T-helper 2 cell (primary cell): ENCODE measurements around the gene MZT2A.
A peak's percentile ranks its signal among the peaks of the same experiment; 100 is the strongest.
"Not testable (repeated sequence)": the region's sequence is repeated elsewhere in the genome, so short reads cannot be mapped to it uniquely, and the experiment has no call there.

Source experiments
- DNase-seq, 5 experiments: peaks; one replicate each; pipeline versions ENCODE4 v3.0.0 to v3.0.0-alpha.2; 2012 to 2022

Gene MZT2A

GRCh38 chr2:131519871-131520470 is 27.8 kb upstream of the MZT2A start:
- DNase-seq = not testable (repeated sequence)

DNA sequence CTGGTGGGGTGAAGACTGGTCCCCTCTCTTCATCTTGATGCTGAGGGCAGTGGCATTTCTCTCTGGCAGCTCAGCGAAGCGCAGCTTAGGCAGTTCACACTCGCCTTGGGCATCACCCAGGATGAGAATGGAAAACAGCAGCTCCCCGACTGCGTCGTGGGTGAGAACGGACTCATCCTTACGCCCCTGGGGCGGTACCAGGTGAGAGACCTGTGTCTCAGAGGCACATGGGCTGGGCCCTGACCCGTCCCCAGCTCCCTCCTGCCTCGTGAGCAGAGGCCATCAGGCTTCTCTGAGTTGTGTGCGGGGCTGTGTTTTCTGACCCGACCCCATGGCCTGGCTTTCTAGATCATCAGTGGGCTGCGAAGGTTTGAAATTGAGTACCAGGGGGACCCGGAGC is 27.3 kb upstream of the MZT2A start:
- DNase-seq = no peak

GRCh38 chr2:131518531-131518930 is 26.3 kb upstream of the MZT2A start:
- DNase-seq = not testable (repeated sequence)

DNA sequence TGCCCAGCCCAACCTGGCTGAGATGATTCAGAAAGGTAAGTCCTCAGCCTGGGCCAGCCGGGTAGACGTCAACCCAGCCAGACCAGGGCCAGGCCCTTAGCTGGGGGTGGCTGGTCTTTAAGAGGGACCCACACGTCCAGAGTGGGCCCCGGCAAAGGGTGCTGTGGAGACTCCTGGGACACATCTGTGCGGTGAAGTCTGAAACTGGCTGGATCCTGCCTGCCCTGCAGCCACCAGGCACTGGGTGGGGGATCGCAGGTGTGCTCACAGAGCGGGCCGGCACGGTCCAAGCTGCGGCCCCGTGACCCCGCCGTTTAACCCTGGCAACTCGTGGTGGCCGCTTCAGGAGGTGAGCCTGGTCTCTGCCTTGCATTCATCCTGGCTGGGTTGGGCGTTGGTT is 25.7 kb upstream of the MZT2A start:
- not testable (repeated sequence) for DNase-seq

DNA sequence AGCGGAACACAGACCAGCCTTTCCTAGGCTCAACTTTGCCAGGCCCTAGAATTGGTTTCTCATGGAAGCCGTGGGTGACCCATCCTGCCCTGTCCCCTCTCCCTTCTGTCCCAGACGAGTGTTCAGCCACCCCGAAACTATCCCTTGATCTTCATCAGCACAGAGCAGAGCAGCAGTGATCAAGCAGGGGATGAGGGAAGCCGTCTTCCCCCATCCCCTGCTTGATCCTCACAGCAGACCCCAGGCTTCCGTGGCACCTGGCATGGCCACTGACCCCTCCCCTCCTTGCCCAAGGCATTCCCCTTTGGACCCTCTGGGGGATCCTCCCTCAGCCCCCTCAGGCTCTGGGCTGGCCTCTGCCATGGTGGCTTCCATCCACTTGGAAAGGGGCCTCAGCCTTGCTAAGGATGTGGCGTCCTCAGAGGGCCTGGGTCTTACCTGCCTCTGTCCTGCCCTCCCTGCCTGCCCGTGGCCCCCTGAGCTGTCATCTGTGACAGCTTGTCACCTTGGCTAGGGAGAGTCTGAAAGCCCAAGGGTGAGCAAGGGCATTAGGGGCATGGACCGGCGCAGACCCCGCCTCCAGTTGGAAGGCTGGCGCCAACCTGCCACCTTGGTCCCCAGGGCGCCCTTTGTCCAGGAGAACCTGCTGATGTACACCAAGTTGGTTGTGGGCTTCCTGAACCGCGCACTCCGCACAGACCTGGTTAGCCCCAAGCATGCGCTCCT is 25.1 kb upstream of the MZT2A start:
- DNase-seq = no peak

DNA sequence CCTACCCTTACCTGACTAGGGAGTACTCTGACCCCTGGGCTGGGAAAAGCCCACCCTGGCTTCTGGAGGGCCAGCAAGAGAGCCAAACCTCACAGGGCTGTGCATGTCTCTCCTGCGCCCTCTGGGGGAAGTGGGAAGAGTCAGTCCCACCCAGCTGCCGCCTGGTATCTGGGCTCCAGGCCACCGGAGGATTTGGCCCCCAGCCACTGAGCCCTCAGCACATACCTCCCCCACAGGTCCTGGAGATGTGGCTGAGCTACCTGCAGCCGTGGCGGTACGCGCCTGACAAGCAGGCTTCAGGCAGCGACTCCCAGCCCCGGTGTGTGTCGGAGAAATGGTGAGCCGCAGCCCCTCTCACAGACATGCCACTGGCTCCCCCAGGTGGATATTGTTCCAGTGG is 24.4 kb upstream of the MZT2A start:
- DNase-seq = not testable (repeated sequence)

GRCh38 chr2:131516011-131516410 is 23.8 kb upstream of the MZT2A start:
- no peak for DNase-seq

DNA sequence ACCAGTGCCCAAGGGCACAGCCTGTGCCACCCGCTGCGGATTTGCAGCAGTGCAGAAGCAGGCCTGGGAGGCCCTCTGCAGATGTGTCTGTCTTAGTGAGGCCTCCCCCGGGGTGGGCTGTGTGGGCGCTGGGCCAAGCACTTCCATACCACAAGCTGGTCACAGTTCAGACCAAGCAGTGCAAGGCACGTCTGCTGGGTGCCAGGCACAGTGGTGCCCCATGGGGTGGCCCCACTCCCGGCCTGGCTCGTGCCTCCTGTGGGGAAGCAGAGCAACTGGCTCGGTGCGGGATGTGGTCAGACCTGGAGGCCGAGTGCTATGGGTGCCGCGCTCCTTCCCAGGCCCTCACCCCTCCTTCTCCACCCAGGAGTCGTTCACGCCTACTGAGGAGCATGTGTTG is 23.0 kb upstream of the MZT2A start:
- DNase-seq = not testable (repeated sequence)

DNA sequence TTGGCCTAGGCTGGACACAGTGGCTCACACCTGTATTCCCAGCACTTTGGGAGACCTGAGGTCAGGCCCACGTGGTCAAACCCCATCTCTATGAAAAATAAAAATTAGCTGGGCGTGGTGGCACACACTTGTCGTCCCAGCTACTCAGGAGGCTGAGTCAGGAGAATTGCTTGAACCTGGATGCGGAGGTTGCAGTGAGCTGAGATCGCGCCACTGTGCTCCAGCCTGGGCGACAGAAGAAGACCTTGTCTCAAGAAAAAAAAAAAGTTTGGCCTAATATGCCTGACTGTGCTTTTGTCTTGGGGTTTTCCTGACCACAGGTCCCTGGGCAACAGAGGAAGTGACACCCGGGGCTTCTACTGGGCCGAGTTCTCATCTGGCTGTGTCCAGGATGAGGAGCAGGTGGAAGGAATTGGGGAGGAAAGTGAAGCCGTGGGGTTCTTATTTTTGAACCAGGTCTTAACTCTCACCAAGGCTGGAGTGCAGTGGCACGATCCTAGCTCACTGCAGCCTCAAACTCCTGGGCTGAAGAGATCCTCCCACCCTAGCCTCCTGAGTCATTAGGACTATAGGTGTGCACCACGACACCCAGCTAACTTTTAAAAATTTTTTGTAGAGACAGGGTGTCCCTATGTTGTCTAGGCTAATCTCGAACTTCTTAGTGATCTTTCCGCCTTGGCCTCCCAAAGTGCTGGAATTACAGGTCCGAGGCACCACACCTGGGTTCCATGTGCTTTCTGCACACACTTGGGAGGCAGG is 22.4 kb upstream of the MZT2A start:
- DNase-seq = not testable (repeated sequence)

DNA sequence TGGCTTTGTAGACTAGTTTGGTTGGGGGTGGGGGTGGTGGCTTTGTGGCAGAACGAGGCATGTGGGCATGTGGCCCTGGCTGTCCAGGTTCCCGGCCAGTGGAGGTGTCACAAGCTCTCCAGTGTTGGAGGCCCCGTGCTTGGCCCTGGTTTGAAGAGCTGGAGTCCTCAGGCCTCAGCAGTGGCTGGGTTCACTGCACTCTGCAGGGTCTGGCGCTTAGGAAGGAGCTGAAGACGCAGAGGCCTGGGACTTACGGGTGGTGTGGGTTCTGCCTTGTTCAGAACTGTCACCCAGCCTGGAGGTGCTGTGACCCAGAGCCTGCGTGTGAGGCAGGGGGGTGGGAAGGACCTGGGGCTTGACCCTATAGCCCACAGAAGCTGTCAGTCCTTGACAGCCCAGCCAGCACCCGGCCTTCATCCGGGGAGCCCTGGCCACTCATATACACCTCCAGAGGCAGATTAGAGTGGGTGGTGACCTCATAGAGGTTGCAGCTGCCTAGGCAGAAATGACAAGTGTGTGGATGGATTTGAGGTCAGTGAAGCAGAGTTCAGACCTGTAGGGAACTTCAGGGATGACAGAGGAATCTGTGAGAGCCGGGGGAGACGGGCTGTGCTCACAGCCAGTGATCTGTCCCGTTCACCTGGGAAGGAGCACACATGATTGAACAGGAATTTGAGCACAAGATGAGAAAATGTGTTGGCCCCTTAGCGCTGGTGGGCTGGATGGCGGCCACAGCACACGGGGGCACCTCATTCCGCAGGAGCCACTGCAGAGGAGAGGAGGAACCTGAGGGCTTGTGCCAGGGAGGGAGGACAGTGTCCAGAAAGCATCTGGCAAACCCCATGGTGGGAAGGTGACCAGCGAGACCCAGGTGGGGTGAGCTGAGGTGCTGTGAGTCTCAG is 20.0 kb upstream of the MZT2A start:
- DNase-seq = not testable (repeated sequence)

DNA sequence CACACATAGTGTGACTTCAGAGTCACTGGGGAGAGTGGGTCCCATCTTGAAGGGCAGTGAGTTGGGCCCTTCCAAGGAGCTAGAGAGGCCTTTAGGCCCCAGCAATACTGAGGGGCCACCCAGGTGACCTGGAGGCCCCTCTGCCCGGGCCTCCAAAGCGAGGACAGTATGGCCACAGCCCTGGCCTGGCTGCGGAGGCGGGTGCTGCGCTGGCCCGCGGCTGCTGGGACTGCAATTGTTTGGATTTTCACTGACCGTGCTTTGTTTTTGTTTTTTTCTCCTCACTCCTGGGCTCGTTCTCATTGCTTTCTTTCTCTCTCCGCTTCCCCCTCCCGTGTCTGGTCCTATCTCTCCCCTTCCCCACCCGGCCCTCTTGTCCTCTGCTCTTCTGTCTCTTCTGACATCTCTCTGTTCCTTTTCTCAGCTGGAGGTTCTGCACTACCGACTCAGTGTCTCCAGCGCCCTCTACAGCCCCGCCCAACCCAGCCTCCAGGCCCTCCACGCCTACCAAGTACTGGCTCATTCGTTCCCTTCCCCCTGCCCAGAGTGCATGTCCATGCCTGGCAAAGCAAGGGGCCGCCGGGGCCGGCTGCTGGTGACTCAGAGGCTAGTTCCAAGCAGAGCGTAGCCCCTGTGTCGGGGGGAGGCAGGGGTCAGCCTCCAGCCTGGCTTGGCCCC is 19.2 kb upstream of the MZT2A start:
- not testable (repeated sequence) for DNase-seq

GRCh38 chr2:131509615-131510014 is 17.4 kb upstream of the MZT2A start:
- DNase-seq = no peak

GRCh38 chr2:131504082-131504750 is 12.0 kb upstream of the MZT2A start:
- not testable (repeated sequence) for DNase-seq

DNA sequence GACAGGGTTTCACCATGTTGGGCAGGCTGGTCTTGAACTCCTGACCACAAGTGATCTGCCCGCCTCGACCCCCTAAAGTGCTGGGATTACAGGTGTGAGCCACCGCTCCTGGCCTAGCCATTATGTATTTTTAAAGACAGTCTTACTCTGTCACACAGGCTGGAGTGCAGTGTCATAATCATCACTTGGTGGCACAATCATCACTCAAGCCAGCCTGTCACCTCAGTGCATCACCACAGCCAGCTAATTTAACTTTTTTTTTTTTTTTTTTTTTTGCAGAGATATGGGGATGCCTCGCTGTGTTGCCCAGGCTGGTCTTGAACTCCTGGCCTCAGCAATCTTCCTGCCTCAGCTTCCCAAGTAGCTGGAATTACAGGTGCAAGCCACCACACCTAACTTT is 11.4 kb upstream of the MZT2A start:
- DNase-seq = not testable (repeated sequence)

DNA sequence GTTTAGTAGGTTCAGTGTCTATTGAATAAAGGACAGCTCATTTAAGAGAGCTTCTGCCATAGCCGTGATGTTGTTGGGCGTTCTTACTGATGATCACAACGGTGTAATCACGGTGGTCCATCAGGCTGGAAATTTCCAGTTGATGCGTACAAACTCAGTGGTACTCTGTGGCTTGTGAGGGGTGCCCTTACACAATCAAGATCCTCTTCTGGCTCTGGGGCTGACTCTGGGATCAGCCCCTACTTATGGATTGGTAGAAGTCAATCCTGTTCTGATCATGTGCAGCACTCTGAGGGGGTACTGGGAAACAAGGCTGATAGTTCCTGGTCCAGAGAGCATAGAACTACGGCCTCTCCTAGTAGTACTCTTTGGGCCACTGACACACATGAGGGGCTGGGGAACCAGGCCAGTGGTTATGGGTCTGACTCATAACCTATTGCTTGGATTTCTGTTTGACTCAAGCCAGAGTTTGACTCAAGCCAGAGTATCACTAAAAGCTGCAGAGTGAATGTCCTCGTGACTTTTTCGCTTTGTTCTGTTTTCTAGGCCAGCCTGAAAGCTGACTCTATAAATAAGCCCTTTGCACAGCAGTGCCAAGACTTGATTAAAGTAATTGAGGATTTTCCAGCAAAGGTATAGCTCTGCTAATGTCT is 6.2 kb upstream of the MZT2A start:
- DNase-seq = peak in 1 of 5 experiments; percentile 47

- DNase-seq = not testable (repeated sequence)
Observed at GRCh38 chr2:131495506-131495905, 3.3 kb upstream of the MZT2A start.

GRCh38 chr2:131493199-131493968 is 1.2 kb upstream of the MZT2A start:
- no peak for DNase-seq

DNA sequence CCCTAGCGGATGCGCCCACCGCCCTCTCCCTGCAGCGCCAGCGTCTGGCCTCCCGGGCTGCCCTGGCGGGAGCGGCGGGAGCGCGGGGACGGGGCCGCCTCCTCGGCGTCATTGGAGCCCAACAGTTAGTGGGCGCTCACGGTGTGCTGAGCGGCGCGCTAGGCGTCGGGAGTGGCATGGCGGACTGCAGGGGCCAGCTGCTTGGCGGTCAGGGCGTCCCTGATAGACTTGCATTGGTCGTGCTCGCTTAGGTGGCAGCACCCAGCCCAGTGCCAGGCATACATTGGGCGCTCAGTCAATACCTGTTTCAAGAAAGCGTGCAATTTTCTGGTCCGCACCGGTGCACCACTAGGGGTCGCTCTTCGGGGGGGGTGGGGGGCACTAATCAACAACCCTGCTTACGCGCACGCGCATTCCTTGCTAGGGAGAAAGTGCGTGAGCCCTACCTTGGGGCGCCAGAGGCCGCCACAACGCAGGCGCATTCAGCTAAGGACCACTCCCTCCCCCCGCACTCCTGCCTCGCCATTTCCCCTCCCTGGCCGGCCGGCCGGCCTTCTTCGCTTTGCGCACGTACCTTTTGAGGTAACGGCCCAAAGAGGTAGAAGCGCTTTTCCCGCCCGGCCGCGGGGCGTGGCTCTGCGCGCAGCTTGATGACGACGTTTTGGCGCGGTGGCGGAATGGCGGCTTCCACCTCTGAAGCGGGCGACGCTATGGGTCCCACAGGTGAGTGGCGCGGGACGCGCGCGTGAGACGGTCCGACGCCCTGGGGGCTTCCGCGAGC is 411 bp upstream of the MZT2A start:
- DNase-seq = peak; percentile 87 to 96 (median 91)

DNA sequence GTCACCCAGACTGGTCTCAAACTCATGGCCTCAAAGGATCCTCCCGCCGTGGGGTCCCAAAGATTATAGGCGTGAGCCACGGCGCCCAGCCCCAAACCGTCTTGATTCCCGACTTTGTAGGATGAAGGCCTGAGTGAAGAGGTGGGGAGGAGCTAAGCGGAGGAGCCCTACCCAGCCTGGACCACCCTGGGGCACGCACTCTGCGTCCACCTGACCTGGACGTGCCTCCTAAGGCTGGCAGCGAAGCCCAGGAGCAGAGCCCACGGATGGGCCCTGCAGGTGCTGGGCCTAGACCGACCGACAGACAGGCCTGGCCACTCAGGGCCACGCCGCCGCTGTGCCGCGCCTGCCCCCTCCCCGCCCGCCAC is 744 bp downstream of the MZT2A start:
- DNase-seq = peak in 1 of 5 experiments; percentile 30
